Esophagus muscularis mucosa (tissue), 4 donors: Measurements from ENCODE around the gene PHF3.

ENCODE experiments used
- EP300 ChIP-seq: sonication (generic); formaldehyde crosslinking; IDR thresholded peaks from one replicate; pipeline ENCODE4 v1.6.1; 2017; ENCODE audit warnings: antibody characterized with exemption
- POLR2A ChIP-seq: fragments of 450-650 bp; IDR thresholded peaks from one replicate; pipeline ENCODE4 v1.6.1; 2017; ENCODE audit warnings: antibody characterized with exemption, moderate library complexity, mild to moderate bottlenecking, low read depth
- POLR2AphosphoS5 ChIP-seq, 2 donors: sonication (generic); formaldehyde crosslinking; IDR thresholded peaks; one replicate each; pipeline ENCODE4 v1.6.1; 2017; ENCODE audit warnings: antibody characterized with exemption in 2 of 2
- TF ChIP-seq, protein P1 (sequence below), 3 experiments: fragments of 200-600 bp in 2 of 3; fragments of 450-650 bp in 1 of 3; sonication (generic) in 2 of 3; IDR thresholded peaks; one replicate each; pipeline ENCODE4 v1.5.1; 2017 to 2019; ENCODE audit warnings: antibody characterized with exemption in 3 of 3, mild to moderate bottlenecking in 2 of 3, moderate library complexity in 1 of 3

GRCh38 chr6:63600136-63600535 lies 35.5 kb upstream of the PHF3 start:
- TF ChIP-seq EP300 (no peak), POLR2AphosphoS5 (IDR thresholded peaks at IDR 0.05) (no peak), POLR2A (no peak)
- TF ChIP-seq, protein P1, sequence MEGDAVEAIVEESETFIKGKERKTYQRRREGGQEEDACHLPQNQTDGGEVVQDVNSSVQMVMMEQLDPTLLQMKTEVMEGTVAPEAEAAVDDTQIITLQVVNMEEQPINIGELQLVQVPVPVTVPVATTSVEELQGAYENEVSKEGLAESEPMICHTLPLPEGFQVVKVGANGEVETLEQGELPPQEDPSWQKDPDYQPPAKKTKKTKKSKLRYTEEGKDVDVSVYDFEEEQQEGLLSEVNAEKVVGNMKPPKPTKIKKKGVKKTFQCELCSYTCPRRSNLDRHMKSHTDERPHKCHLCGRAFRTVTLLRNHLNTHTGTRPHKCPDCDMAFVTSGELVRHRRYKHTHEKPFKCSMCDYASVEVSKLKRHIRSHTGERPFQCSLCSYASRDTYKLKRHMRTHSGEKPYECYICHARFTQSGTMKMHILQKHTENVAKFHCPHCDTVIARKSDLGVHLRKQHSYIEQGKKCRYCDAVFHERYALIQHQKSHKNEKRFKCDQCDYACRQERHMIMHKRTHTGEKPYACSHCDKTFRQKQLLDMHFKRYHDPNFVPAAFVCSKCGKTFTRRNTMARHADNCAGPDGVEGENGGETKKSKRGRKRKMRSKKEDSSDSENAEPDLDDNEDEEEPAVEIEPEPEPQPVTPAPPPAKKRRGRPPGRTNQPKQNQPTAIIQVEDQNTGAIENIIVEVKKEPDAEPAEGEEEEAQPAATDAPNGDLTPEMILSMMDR (IDR thresholded peaks at IDR 0.05): no peak
